ENCODE results near the gene NACC1.
"Not testable (repeated sequence)": the region's sequence is repeated elsewhere in the genome, so short reads cannot be mapped to it uniquely, and the experiment has no call there.

Gene NACC1

GRCh38 chr19:13150187-13150930, 32.3 kb downstream of the NACC1 start, which contains the start of the genes IER2 and STX10:
IER2 (plus strand) TSS chr19:13150411; CDS start chr19:13153187, 2,776 bp downstream.
STX10 (minus strand) TSS chr19:13150375; CDS start chr19:13150173, 202 bp downstream.
- DNase-seq: peak; percentile 80

GRCh38 chr19:13150931-13151604, 33.0 kb downstream of the NACC1 start:
- DNase-seq: no peak

DNA sequence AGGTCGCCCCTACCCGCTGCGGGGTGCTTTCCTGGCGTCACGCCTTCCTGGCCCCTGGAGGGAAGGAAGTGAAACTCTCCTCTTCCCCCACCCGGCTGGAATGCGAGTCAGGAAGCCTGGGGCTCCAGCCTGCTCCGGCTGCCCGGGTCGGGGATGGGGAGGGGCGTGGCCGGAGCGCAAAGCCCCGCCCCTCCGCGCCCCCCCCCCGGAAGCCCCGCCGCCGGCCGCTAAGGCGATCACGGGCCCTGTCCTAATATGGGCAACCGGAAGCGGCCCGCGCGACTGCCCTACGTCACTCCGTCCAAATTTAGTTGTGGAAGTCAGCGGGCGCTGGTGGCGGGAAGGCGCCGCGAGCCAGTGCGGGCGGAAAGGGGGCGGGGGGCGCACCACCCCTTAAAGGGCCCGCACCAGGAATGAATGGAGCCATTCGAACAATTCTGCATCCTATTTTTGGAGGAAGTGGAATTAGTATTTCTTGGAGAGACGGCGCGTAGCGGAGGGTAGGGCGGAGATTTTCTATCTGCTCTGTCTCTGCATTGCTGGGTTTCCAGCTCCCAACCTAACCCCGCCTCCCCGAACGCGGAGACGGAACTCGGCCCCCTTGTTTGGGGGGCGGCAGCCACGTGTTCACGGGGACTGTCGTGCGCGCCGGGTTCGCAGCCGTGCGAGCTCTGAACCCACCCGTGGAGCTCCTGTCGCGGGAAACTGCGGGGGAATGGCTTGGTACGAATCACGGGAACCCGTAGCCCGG, 33.7 kb downstream of the NACC1 start:
- DNase-seq: peak; percentile 90

DNA sequence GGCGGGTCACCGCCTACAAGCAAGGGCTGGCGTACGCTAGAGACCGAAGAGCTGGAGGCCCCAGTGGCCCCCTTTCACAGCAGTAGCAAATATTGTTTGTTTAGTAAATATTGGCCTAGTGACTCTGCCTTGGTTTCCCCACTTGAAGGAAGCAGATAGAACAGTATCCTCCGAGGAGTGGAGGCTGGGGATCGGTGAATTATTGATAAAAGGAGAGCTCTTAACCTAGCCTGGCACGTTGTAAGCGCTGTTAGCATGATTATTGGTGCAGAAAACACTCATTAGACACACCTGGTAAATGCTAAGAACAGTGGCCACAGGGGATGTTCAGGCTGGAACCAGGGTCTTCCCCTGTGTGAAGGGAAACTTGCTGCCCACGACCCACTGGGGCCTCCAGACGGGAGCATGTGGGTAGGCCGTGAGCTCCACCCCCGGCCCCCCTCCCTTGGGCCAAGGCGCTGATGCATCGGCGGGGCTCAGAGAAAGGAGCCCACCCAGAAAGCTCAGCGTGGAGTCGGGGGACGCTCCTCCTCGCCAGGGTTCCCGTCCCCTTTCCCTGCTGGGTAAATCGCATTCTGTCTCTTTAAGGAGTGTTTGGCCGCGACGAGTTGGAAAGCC, 34.4 kb downstream of the NACC1 start:
- DNase-seq: no peak

GRCh38 chr19:13152974-13153568, 35.0 kb downstream of the NACC1 start:
- peak; percentile 96 for DNase-seq

DNA sequence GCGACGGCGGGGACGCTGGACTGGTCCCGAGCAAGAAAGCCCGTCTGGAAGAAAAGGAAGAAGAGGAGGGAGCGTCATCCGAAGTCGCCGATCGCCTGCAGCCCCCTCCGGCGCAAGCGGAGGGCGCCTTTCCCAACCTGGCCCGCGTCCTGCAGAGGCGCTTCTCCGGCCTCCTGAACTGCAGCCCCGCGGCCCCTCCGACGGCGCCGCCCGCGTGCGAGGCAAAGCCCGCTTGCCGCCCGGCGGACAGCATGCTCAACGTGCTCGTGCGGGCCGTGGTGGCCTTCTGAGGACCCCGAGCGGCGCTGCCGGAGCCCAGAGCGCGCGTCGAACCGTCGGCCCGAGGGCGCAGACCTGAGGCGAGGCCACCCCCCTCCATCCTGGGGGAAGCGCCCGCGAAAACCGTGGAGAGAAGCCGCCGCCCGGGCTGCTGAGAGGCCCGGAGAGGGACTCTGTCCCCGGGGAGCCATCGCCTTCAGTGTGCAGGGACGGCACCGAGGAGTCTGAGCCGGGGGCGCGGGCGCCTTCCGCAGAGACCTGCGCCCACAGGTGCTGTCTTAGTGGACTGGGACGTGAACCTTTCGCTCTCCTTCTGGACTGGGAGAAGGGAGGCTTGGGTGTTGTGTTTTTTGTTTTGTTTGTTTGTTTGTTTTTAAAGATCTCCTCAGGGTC, 35.6 kb downstream of the NACC1 start:
- no peak for DNase-seq

DNA sequence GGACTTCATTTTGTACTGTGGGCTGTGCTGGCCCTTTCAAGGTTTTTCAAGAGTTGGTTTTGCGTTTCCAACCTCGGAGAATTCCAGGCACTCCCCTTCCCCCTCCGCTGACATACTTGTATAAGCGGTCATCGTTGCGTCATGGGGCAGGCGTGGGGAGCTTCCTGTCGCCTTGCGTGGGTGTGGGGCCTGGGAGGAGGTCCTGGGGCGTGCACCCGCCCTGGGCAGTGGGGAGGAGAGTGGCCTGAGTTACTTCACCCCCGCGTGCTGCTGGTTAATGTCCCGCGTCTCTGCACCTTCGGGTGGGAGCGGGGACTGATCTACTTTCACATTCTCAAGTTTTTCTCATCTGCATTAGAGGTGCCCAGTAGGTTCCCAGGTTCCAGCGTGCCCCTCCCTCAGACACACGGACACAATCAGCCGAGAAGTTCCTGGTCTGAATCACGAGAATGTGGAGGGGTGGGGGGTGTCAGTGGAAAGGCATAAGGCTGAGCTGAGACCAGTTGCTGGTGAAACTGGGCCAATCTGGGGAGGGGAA, 36.2 kb downstream of the NACC1 start:
- DNase-seq: peak; percentile 45

GRCh38 chr19:13154911-13155471, 36.9 kb downstream of the NACC1 start:
- peak; percentile 16 for DNase-seq

DNA sequence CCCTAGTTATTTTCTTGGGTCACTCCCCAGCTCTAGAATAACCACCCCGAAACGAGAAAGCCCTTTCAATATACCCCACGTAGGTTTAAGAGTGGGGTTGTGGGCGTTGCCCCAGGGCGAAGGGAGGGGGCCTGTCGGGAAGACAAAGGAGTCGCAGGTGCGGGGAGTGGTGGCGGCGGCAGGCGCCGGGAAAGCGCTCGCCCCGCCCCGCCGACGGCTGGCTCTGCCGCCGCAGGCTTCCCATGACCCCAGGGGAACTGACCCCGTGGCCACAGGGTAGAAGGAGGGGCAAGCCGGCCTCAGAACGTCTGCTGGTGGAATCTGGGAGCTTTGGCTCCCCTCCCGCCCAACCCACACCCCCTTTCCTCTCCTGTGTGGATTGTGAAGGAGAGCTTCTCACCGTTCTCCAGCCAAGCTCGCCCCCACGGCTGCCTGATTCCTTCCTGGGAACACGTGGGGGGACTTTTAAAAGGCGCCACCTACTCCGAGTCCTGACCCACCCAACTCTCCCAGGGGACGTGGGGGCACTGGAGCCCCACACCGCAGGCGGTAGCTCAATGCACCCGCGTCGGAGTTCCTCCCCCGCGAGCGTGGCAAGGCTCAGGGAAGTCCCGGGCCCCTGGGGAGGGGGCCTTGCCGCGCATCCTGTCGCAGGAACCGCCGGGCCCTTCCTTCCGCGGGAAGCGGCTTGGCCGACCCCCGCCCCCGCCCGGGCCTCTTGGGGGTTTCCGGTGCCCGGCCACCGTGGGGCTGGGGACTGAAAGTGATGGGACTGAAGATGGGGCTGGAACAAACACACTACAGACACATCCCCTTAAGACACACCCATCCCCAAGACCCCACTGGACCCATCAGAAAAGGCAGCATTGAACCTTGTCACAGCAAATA, 37.7 kb downstream of the NACC1 start:
- DNase-seq: peak; percentile 71

DNA sequence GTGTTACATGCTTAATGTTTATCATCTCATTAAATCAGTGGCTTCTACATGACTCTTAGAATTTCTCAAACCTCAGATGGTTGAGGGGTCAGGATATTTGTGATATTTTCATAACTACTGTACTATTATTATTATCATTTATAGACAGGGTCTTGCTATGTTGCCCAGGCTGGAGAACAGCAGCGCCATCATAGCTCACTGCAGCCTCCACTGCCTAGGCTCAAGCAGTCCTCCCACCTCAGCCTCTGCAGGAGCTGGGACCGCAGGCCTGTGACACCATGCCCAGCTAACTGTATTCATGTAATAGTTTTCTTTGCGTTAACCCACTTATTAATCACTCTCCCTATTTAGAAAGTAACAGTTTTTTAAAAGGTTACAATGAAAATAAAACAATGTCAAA, 41.6 kb downstream of the NACC1 start:
- DNase-seq: no peak

GRCh38 chr19:13160557-13160956, 42.5 kb downstream of the NACC1 start:
- DNase-seq: no peak

- peak; percentile 78 for DNase-seq
These were observed 44.9 kb downstream of the NACC1 start for GRCh38 chr19:13162724-13163608.

DNA sequence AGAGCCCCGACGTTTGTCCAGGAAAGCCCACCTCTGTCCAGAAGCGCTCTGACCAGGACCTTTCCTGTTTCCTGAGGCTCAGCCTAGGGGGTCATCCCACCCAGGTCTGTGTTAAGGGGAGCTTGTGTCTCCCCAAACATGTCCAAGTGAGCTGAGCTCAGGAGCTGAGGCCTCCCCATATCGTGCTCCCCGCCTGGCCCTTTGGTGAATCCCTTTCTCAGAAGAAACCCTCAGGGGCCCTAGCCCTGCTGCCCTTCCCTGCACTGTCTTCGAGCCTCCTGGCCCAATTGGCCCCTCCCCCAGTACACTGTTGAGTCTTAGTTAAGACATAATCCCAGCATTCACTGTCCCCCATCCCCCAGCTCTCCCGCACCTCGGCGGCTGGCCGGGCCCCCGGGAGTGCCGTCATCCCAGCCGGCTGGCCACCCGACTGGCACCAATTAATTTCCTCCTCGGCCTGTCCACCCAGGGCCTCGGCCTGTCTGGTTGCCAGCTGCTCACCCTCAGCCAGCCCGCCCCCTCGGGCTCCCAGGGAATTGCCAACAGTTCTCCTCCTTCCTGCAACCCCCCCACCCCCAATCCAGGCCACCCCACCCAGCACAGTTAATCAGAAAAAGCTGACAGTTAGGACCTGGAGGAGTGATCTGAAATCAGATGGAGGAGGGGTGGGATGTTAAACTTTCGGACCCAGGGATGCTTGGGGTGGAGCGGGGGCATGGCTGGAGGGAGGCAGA, 45.7 kb downstream of the NACC1 start:
- DNase-seq: peak; percentile 79

- DNase-seq: peak; percentile 47
These were observed 46.5 kb downstream of the NACC1 start for GRCh38 chr19:13164343-13165161.

- DNase-seq: peak; percentile 34
These were observed 47.3 kb downstream of the NACC1 start for GRCh38 chr19:13165162-13165997.

- not testable (repeated sequence) for DNase-seq
These were observed 48.1 kb downstream of the NACC1 start for GRCh38 chr19:13166151-13166550.

DNA sequence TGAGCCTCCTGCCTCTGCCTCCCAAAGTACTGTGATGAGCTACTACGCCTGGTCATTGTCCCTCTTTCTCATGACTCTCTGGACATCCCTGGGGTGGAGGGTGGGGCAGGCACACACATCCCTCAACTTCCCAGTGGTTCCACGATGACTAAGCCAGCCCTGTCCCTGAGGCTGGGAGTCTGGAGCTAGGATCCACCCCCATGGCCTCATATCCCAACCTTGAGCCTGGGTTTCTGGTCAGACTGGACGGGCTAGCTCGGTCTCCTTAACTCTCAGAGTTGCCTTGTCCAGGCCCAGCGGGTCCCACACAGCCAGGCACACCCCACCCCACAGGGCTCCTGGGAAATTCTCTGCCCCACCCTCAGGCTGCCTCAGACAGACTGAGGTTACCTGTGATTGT, 51.7 kb downstream of the NACC1 start:
- no peak for DNase-seq

Data from T1000 (cell line).